Sigmoid colon (tissue), 7 donors: ENCODE data around the gene LIM2. TPM values are rescaled to one million over a fixed set of nuclear protein-coding genes. Genes with fewer than 3 reads are reported as not detected.

Experiments
- DNase-seq: peaks from one replicate; pipeline ENCODE4 v3.0.0-alpha.2; 2019
- H3K27ac ChIP-seq, 4 donors: fragments of 200-600 bp; sonication (generic); one replicate each; pipeline ENCODE4 v1.5.1; 2016 to 2019; ENCODE audit warnings: mild to moderate bottlenecking in 1 of 4
- H3K27me3 ChIP-seq, 3 donors: fragments of 200-600 bp; sonication (generic); one replicate each; pipeline ENCODE4 v1.5.1; 2019; ENCODE audit warnings: mild to moderate bottlenecking in 1 of 3
- H3K36me3 ChIP-seq, 4 donors: fragments of 200-600 bp; sonication (generic); one replicate each; pipeline ENCODE4 v1.5.1; 2016 to 2019
- H3K4me1 ChIP-seq, 4 donors: fragments of 200-600 bp; sonication (generic); one replicate each; pipeline ENCODE4 v1.5.1; 2017 to 2019
- H3K4me3 ChIP-seq, 4 donors: fragments of 200-600 bp; sonication (generic); one replicate each; pipeline ENCODE4 v1.5.1; 2017 to 2019; ENCODE audit warnings: mild to moderate bottlenecking in 2 of 4, moderate library complexity in 1 of 4
- H3K9me3 ChIP-seq, 4 donors: fragments of 200-600 bp in 3 of 4; sonication (generic) in 3 of 4; one replicate each; pipeline versions ENCODE4 v1.5.1 to v1.6.1; 2013 to 2019
- CTCF ChIP-seq, 4 experiments: fragments of 450-650 bp in 3 of 4; fragments of 200-600 bp in 1 of 4; IDR thresholded peaks; one replicate each; pipeline ENCODE4 v1.5.1; 2016 to 2019; ENCODE audit warnings: antibody characterized with exemption in 4 of 4, mild to moderate bottlenecking in 3 of 4, moderate library complexity in 2 of 4
- EP300 ChIP-seq, 4 donors: sonication (generic); formaldehyde crosslinking; IDR thresholded peaks; one replicate each; pipeline ENCODE4 v1.6.1; 2017; ENCODE audit warnings: antibody characterized with exemption in 4 of 4
- POLR2A ChIP-seq, 2 donors: fragments of 450-650 bp; IDR thresholded peaks; one replicate each; pipeline ENCODE4 v1.6.1; 2016; ENCODE audit warnings: antibody characterized with exemption in 2 of 2, mild to moderate bottlenecking in 2 of 2, moderate library complexity in 2 of 2
- POLR2AphosphoS5 ChIP-seq, 4 donors: sonication (generic); formaldehyde crosslinking; IDR thresholded peaks; one replicate each; pipeline ENCODE4 v1.6.1; 2017; ENCODE audit warnings: antibody characterized with exemption in 4 of 4
- WGBS, 2 donors: extraction: QIAGEN DNeasy Blood & Tissue Kit; methylation state at CpG; one replicate each; pipeline ENCODE4 v1.1.7; 2013; 5-methylcytosine and 5-hydroxymethylcytosine counted together
- intact Hi-C: fragments of 100-400 bp; cut with DNase I; formaldehyde crosslinking; loops from one replicate; pipeline ENCODE4 v1.15.1; 2023
- polyA plus RNA-seq, 3 donors: library from polyadenylated mRNA; stranded (reverse); fragments of 200-250 nt; gene quantifications; one replicate each; pipeline ENCODE4 v1.2.3, GENCODE V29; 2013
- total RNA-seq, 4 donors: library from RNA; depleted of rRNA; stranded (reverse); fragments of >200 nt; gene quantifications; one replicate each; pipeline ENCODE4 v1.1.0, GENCODE V29; 2016
- donor health status: healthy with polysubstance abuse.
- donor health status: Bipolar disorder and iron deficiency.
- donor health status: healthy.

LIM2 gene
- total and polyA plus RNA-seq, 7 donors, result not detected

DNA sequence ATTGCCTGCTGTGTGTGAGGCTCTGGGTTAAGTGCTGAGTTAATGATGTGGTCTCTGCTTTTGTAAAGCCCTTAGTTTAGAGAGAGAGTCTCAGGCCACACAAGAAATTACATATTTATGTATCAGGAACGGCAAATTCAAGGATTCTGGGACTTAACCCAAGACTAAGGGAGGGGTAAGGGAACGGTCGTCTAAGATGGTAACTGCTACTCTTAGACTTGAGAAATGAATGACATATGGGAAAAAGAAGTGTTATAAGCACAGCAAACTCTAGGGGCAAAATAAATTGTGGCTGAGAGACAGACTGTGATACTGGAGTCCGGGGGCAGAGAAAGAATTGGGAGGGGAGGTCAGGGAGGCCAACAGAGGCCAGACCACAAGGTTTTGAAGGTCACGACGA lies 56.1 kb downstream of the LIM2 start:
- no peak overlapping the region for H3K27ac ChIP-seq
- no peak for DNase-seq
- peaks cover 0 to 14% (median 4%) of the 10 kb centered on the region in 4 donors for H3K4me1 ChIP-seq
- 94 to 95% methylated on average over 6 of the region's 6 CpGs for WGBS, 2 donors
- no peak overlapping the region for H3K4me3 ChIP-seq
- H3K27me3 ChIP-seq, result peaks cover 18 to 37% (median 34%) of the 10 kb centered on the region in 3 donors
- no peak for TF ChIP-seq POLR2A (IDR thresholded peaks at IDR 0.05)
- TF ChIP-seq CTCF (IDR thresholded peaks at IDR 0.05), result no peak
- no peak for TF ChIP-seq EP300 (IDR thresholded peaks at IDR 0.05)
- TF ChIP-seq POLR2AphosphoS5 (IDR thresholded peaks at IDR 0.05), result no peak
- H3K9me3 ChIP-seq, result peaks cover 0 to 4% (median 0%) of the 10 kb centered on the region in 4 donors
- intact Hi-C loops, result no loop called here
- no peaks in the 10 kb centered on the region for H3K36me3 ChIP-seq

GRCh38 chr19:51331193-51331592 lies 56.6 kb downstream of the LIM2 start:
- DNase-seq, result no peak
- TF ChIP-seq EP300 (IDR thresholded peaks at IDR 0.05), result no peak
- H3K4me1 ChIP-seq, result peaks cover 0 to 14% (median 4%) of the 10 kb centered on the region in 4 donors
- intact Hi-C loops, result no loop called here
- H3K36me3 ChIP-seq, result no peaks in the 10 kb centered on the region
- no peak overlapping the region for H3K4me3 ChIP-seq
- WGBS, 2 donors, result 65 to 79% methylated on average over 3 of the region's 3 CpGs
- H3K9me3 ChIP-seq, result peaks cover 0 to 4% (median 0%) of the 10 kb centered on the region in 4 donors
- peaks cover 23 to 43% (median 40%) of the 10 kb centered on the region in 3 donors for H3K27me3 ChIP-seq
- no peak overlapping the region for H3K27ac ChIP-seq

DNA sequence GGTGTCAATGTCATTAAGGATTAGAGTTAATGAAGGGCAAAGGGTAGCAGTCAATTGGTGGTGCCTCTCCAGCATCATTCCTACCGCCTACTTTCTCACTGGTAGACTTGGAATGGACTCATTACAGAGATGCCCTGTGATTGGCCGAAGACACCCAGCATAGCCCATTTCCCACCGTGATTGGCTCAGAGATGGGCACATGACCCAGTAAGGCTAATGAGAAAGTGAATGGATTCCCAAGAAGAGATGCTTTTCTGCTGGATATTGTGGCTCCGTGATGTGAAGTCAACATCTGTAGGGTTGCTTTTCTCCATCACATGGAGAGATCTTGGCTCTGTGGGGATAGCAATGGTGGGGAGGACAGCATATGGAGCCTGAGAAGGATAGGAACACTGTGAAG lies 57.4 kb downstream of the LIM2 start:
- peaks cover 0 to 4% (median 0%) of the 10 kb centered on the region in 4 donors for H3K9me3 ChIP-seq
- WGBS, 2 donors, result 96 to 97% methylated on average over 4 of the region's 4 CpGs
- H3K4me3 ChIP-seq, result no peak overlapping the region
- no peak overlapping the region for H3K27ac ChIP-seq
- H3K27me3 ChIP-seq, result peaks cover 23 to 51% (median 46%) of the 10 kb centered on the region in 3 donors
- H3K36me3 ChIP-seq, result no peaks in the 10 kb centered on the region
- no peak for DNase-seq
- H3K4me1 ChIP-seq, result peaks cover 0 to 14% (median 4%) of the 10 kb centered on the region in 4 donors
- intact Hi-C loops, result no loop called here
- TF ChIP-seq POLR2AphosphoS5 (IDR thresholded peaks at IDR 0.05) (no peak), POLR2A (IDR thresholded peaks at IDR 0.05) (no peak), CTCF (IDR thresholded peaks at IDR 0.05) (no peak), EP300 (IDR thresholded peaks at IDR 0.05) (no peak)

Other genes starting within 250 kb of the LIM2 start
- gene SIGLEC7, start 245.7 kb downstream of the LIM2 start, total RNA-seq, result 1 to 10 TPM; 1.1 to 3.0 (median 1.9) TPM
- gene SIGLEC7, start 245.7 kb downstream of the LIM2 start, polyA plus RNA-seq, result 1 to 10 TPM; 1.8 to 8.3 (median 3.1) TPM
- 1 to 10 TPM; 2.5 to 7.1 (median 4.8) TPM for gene CD33, start 162.9 kb downstream of the LIM2 start, total RNA-seq
- 1 to 10 TPM; 3.6 to 8.1 (median 4.2) TPM for gene CD33, start 162.9 kb downstream of the LIM2 start, polyA plus RNA-seq
- gene SIGLECL1, start 136.9 kb downstream of the LIM2 start, total RNA-seq, result not detected
- gene SIGLECL1, start 136.9 kb downstream of the LIM2 start, polyA plus RNA-seq, result not detected
- gene IGLON5, start 76.3 kb downstream of the LIM2 start, total RNA-seq, result 1 to 10 TPM in 1 of 4 donors, not detected in 3; 1.4 TPM
- gene IGLON5, start 76.3 kb downstream of the LIM2 start, polyA plus RNA-seq, result under 1 TPM in 1 of 3 donors, not detected in 2; 0.26 TPM
- 1 to 10 TPM in 1 of 4 donors, under 1 TPM in 3; 0.55 to 2.1 (median 0.70) TPM for gene VSIG10L, start 45.8 kb downstream of the LIM2 start, total RNA-seq
- 1 to 10 TPM; 1.2 to 1.9 (median 1.4) TPM for gene VSIG10L, start 45.8 kb downstream of the LIM2 start, polyA plus RNA-seq
- gene ETFB, start 21.6 kb downstream of the LIM2 start, total RNA-seq, result 100 to 1,000 TPM in 2 of 4 donors, 10 to 100 TPM in 2; 59.5 to 158 (median 88.3) TPM
- 100 to 1,000 TPM; 170 to 361 (median 210) TPM for gene ETFB, start 21.6 kb downstream of the LIM2 start, polyA plus RNA-seq
- not detected for gene CLDND2, start 19.0 kb downstream of the LIM2 start, total RNA-seq
- 1 to 10 TPM in 1 of 3 donors, under 1 TPM in 1, not detected in 1; 0.35 to 3.6 TPM for gene CLDND2, start 19.0 kb downstream of the LIM2 start, polyA plus RNA-seq
- gene NKG7, start 15.3 kb downstream of the LIM2 start, total RNA-seq, result 1 to 10 TPM in 2 of 4 donors, not detected in 2; 1.2 to 3.0 TPM
- gene NKG7, start 15.3 kb downstream of the LIM2 start, polyA plus RNA-seq, result 10 to 100 TPM in 1 of 3 donors, 1 to 10 TPM in 1, not detected in 1; 3.2 to 14.5 TPM
- gene C19orf84, start 2.6 kb upstream of the LIM2 start, total RNA-seq, result not detected
- gene C19orf84, start 2.6 kb upstream of the LIM2 start, polyA plus RNA-seq, result under 1 TPM in 1 of 3 donors, not detected in 2; 0.10 TPM
- gene SIGLEC10, start 29.7 kb upstream of the LIM2 start, total RNA-seq, result 10 to 100 TPM in 1 of 4 donors, 1 to 10 TPM in 2, under 1 TPM in 1; 0.83 to 13.8 (median 2.5) TPM
- 10 to 100 TPM in 2 of 3 donors, 1 to 10 TPM in 1; 1.8 to 14.4 (median 11.8) TPM for gene SIGLEC10, start 29.7 kb upstream of the LIM2 start, polyA plus RNA-seq
- under 1 TPM in 1 of 4 donors, not detected in 3; 0.36 TPM for gene SIGLEC8, start 70.5 kb upstream of the LIM2 start, total RNA-seq
- 1 to 10 TPM in 2 of 3 donors, under 1 TPM in 1; 0.60 to 4.9 (median 1.9) TPM for gene SIGLEC8, start 70.5 kb upstream of the LIM2 start, polyA plus RNA-seq
- not detected for gene CEACAM18, start 90.6 kb upstream of the LIM2 start, total RNA-seq
- not detected for gene CEACAM18, start 90.6 kb upstream of the LIM2 start, polyA plus RNA-seq
- gene SIGLEC12, start 113.8 kb upstream of the LIM2 start, total RNA-seq, result under 1 TPM in 1 of 4 donors, not detected in 3; 0.16 TPM
- 10 to 100 TPM in 1 of 3 donors, under 1 TPM in 1, not detected in 1; 0.86 to 11.6 TPM for gene SIGLEC12, start 113.8 kb upstream of the LIM2 start, polyA plus RNA-seq
- 1 to 10 TPM in 2 of 4 donors, under 1 TPM in 2; 0.55 to 2.1 (median 1.4) TPM for gene SIGLEC6, start 143.7 kb upstream of the LIM2 start, total RNA-seq
- under 1 TPM in 1 of 3 donors, not detected in 2; 0.64 TPM for gene SIGLEC6, start 143.7 kb upstream of the LIM2 start, polyA plus RNA-seq
- 1 to 10 TPM; 3.3 to 5.8 (median 5.2) TPM for gene ZNF175, start 183.3 kb upstream of the LIM2 start, total RNA-seq
- gene ZNF175, start 183.3 kb upstream of the LIM2 start, polyA plus RNA-seq, result 1 to 10 TPM; 1.4 to 3.6 (median 3.6) TPM
- under 1 TPM; 0.36 to 0.68 (median 0.52) TPM for gene SIGLEC5, start 242.4 kb upstream of the LIM2 start, total RNA-seq
- gene SIGLEC5, start 242.4 kb upstream of the LIM2 start, polyA plus RNA-seq, result not detected